ENCODE measurements around the gene PML. TPM values are rescaled to one million over a fixed set of nuclear protein-coding genes. Genes with fewer than 3 reads are reported as not detected.

The PML gene
- total RNA-seq, 1 donor from 2014 or later: 102 TPM

- DNase-seq (ENCODE audit: low spot score): no peak
Measured at GRCh38 chr15:74007820-74008371, 13.4 kb downstream of the PML start.

- DNase-seq (ENCODE audit: low spot score): no peak
Measured at GRCh38 chr15:74008901-74009300, 14.4 kb downstream of the PML start.

GRCh38 chr15:74010929-74011540 is 16.5 kb downstream of the PML start:
- no peak for DNase-seq (ENCODE audit: low spot score)

- no peak for DNase-seq (ENCODE audit: low spot score)
Measured at GRCh38 chr15:74011610-74012009, 17.1 kb downstream of the PML start.

GRCh38 chr15:74013374-74013894 is 18.9 kb downstream of the PML start:
- DNase-seq (ENCODE audit: low spot score): no peak

GRCh38 chr15:74019734-74020133 is 25.2 kb downstream of the PML start:
- no peak for DNase-seq (ENCODE audit: low spot score)

- no peak for DNase-seq (ENCODE audit: low spot score)
Measured at GRCh38 chr15:74022706-74023470, 28.4 kb downstream of the PML start.

- DNase-seq (ENCODE audit: low spot score): no peak
Measured at GRCh38 chr15:74024687-74025086, 30.2 kb downstream of the PML start.

- DNase-seq (ENCODE audit: low spot score): no peak
Measured at GRCh38 chr15:74025436-74025835, 30.9 kb downstream of the PML start.

GRCh38 chr15:74027688-74028087 is 33.2 kb downstream of the PML start:
- no peak for DNase-seq (ENCODE audit: low spot score)

- DNase-seq (ENCODE audit: low spot score): no peak
Measured at GRCh38 chr15:74028646-74029045, 34.1 kb downstream of the PML start.

- no peak for DNase-seq (ENCODE audit: low spot score)
Measured at GRCh38 chr15:74032046-74032445, 37.5 kb downstream of the PML start.

- DNase-seq (ENCODE audit: low spot score): no peak
Measured at GRCh38 chr15:74032606-74033561, 38.4 kb downstream of the PML start.

GRCh38 chr15:74034206-74034755 is 39.8 kb downstream of the PML start:
- DNase-seq (ENCODE audit: low spot score): no peak

- no peak for DNase-seq (ENCODE audit: low spot score)
Measured at GRCh38 chr15:74035121-74036017, 40.9 kb downstream of the PML start.

GRCh38 chr15:74036271-74037170 is 42.0 kb downstream of the PML start:
- DNase-seq (ENCODE audit: low spot score): no peak

- no peak for DNase-seq (ENCODE audit: low spot score)
Measured at GRCh38 chr15:74037171-74038117, 42.9 kb downstream of the PML start.
